Measurements from ENCODE around the gene TRPC4AP. TPM values are rescaled to one million over a fixed set of nuclear protein-coding genes. Genes with fewer than 3 reads are reported as not detected.

The TRPC4AP gene
- 58.4 to 66.2 TPM (median 62.9 TPM) in 5 replicates for total RNA-seq (2022; extraction: Qiagen RNA extraction)

GRCh38 chr20:35092524-35093266, at the start of gene TRPC4AP:
Gene TRPC4AP (minus strand): TSS chr20:35092807. CDS start chr20:35092781, 26 bp downstream.

GRCh38 chr20:34955231-34956040, 137.2 kb downstream of the TRPC4AP start, which contains the start of the genes GSS and MYH7B:
Gene GSS (minus strand): TSS chr20:34955806. CDS start chr20:34951852, 3,954 bp downstream.
Gene MYH7B (plus strand): TSS chr20:34955868. CDS start chr20:34978006, 22,138 bp downstream.

Other genes starting within 250 kb of the TRPC4AP start
- gene GGT7, start 220.0 kb downstream of the TRPC4AP start, total RNA-seq (2022; extraction: Qiagen RNA extraction) = 7.0 to 8.4 TPM (median 7.5 TPM) in 5 replicates
- gene ACSS2, start 216.2 kb downstream of the TRPC4AP start, total RNA-seq (2022; extraction: Qiagen RNA extraction) = 8.4 to 10.6 TPM (median 10.2 TPM) in 5 replicates
- gene GSS, start 137.0 kb downstream of the TRPC4AP start, total RNA-seq (2022; extraction: Qiagen RNA extraction) = 55.9 to 60.4 TPM (median 57.3 TPM) in 5 replicates
- gene MYH7B, start 136.9 kb downstream of the TRPC4AP start, total RNA-seq (2022; extraction: Qiagen RNA extraction) = 0.02 to 0.12 TPM (median 0.09 TPM) in 5 replicates
- gene EDEM2, start 54.5 kb upstream of the TRPC4AP start, total RNA-seq (2022; extraction: Qiagen RNA extraction) = 53.4 to 59.5 TPM (median 56.5 TPM) in 5 replicates
- gene PROCR, start 79.3 kb upstream of the TRPC4AP start, total RNA-seq (2022; extraction: Qiagen RNA extraction) = 105 to 147 TPM (median 140 TPM) in 5 replicates
- gene MMP24, start 133.9 kb upstream of the TRPC4AP start, total RNA-seq (2022; extraction: Qiagen RNA extraction) = 29.2 to 32.4 TPM (median 29.6 TPM) in 5 replicates
- 50.7 to 101 TPM (median 84.2 TPM) in 5 replicates for gene MMP24OS, start 185.3 kb upstream of the TRPC4AP start, total RNA-seq (2022; extraction: Qiagen RNA extraction)
- gene EIF6, start 192.0 kb upstream of the TRPC4AP start, total RNA-seq (2022; extraction: Qiagen RNA extraction) = 382 to 457 TPM (median 425 TPM) in 5 replicates
- gene FAM83C, start 199.6 kb upstream of the TRPC4AP start, total RNA-seq (2022; extraction: Qiagen RNA extraction) = 0.06 to 0.16 TPM (median 0.13 TPM) in 5 replicates